NCI-H1930 (cell line): Measurements from ENCODE around the gene ANKRD7.

ENCODE experiments used
- DNase-seq, 2 experiments: peaks; one replicate each; lab custom pipeline; 2025; lab: John Stamatoyannopoulos, UW

ANKRD7 gene

DNA sequence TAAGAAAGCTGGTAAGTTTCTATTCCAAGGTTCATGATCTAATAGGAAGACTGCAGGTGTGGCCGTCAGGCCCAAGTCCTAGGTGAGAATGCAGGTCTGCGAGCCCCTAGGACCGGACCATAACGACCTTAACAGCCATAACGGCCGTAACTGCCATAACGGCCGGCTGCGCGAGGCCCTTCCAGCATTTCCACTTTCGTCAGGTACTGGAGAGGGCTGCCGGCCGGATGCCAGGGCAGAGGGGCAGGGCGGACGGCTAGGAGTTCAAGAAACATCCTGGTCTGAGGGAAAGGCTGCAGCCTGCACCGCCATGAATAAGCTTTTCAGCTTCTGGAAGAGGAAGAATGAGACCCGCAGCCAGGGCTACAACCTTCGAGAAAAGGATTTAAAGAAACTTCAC is at the start of gene ANKRD7:
ANKRD7 (plus strand) TSS at position 184 of the 400 bp plus-strand sequence; CDS start at position 311, 127 bp downstream.
- no peak for DNase-seq

- no peak for DNase-seq
Observed at GRCh38 chr7:118175740-118176139, 48.8 kb upstream of the ANKRD7 start.

DNA sequence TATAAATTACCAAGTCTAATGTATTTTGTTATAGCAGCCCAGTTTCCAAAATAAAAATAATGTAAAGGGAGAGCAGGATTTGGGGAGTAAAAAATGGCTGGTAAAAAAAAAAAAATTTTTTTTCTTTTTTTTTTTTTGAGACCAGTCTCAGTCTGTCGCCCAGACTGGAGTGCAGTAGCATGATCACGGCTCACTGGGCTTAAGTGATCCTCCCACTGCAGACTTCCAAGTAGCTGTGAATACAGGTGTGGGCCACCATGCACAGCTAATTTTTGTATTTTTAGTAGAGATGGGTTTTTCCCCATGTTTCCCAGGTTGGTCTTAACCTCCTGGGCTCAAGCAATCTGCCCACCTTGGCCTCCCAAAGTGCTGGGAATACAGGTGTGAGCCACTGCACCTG is 45.3 kb upstream of the ANKRD7 start:
- no peak for DNase-seq

DNA sequence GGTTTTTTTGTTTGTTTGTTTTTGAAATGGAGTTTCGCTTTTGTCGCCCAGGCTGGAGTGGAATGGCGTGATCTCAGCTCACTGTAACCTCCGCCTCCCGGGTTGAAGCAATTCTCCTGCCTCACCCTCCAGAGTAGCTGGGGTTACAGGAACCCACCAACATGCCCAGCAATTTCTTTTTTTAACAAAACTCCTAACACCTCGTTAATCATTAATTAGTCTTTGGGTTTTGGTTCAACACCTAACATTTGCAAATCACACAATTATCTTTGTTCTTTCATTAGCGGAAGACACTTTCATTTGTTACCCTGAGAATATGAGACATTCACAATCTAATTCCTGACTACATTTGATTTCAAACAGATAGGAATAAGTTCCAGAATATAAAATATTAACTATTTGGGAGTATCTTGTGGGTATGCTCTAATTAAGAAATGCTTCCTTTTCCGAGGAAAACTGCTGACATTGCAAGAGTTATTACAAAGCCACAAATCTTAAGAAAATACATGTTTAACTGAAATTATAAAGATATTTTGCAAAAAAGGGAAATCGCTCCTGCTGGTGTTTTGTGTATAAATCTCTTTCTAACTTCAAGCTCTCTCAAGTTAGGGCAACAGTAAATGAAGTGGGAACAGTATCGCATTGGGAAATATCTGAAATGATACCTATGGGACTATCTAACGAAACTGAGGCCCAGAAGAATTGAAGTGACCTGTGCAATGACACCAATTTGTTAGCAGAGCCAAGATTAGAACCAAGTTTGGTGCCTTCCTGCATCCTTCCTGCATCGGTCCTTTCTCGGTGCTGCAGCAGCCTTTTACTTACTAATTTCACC is 41.7 kb upstream of the ANKRD7 start:
- DNase-seq, result no peak

DNA sequence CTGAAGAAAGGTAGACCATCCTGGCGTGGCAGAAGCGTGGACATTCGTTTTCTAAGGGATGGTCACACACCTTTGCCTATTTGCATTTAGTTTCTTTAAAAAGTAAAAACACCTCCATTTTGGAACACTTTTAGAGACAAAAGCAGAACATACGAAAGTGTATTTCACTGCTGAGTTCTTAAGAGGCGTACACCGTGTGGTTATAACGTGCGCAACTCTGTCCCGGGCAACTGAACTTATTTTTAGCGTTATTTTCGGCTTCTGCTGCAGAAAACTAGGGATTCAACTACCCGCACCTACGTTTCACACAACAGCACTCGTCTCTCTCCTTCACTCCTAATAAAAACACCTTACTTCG is 41.1 kb upstream of the ANKRD7 start:
- DNase-seq, result no peak

DNA sequence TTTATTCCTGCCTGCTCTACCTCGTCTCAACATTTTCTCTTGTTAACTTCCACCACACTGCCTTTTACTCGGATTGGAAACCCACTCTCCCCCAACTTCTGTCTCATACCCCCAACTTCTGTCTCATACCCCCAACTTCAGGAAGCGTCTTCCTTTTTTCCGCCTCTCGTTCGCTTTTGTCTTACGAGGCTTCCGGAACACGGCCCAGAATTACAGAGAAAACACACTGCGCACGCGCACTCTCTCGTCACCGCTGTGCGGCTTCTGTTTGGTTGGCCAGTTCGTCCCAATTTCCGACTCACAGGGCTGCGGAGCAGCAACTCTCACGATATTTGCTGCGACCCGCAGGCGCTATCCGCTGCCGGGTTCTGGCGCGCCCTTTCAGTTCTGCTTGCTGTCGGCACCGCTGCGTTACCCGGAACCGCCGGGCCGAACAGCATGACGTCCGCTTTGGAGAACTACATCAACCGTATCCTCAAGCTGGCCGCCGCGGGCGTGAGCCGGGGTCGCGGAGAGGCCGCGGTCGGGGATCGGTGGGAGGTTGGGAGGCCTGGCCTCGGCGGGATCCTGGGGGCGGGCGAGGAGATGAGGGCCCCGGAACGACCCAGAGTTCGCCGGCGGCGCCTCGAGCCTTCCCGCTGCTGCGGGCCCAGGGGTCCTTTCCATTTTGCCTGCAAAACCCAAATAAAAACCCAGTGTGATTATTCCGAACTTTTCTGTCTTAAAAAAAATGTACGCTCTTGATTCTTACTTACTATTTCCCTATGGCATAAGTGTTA is 40.5 kb upstream of the ANKRD7 start, which contains the start of gene LSM8:
LSM8 (plus strand) TSS at position 379 of the 779 bp plus-strand sequence; CDS start at position 439, 60 bp downstream.
- peak; percentile 95 to 98 for DNase-seq

GRCh38 chr7:118184565-118184940 is 40.0 kb upstream of the ANKRD7 start:
- DNase-seq, result no peak

DNA sequence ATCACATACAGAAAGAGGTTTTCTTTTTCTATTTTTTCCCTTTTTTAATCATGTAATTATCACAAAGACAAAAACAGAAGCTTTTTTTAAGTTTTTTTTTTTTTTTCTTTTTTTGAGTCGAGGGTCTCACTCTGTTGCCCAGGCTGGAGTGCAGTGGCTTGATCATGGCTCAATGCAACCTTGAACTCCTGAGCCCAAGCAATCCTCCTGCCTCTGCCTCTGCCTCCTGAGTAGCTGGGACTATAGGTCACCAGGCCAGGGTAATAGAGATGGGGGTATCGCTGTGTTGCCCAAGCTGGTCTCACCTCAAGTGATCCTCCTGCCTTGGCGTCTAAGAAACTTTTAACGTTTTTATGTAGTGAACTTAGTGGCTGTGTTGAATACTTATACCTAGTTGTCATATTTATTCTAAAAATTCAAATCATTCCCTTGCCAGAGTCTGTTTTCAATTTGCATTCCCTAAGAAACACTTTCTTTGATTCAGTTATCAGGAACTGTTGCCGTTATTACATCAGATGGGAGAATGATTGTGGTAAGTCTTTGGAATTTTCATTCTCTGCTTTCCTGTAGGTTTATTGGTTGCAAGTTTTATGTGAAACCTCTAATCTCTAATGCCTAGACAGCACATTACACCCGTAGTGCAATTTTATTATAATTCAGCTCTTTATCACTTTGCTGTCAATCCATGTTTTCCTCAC is 39.2 kb upstream of the ANKRD7 start:
- DNase-seq, result no peak

DNA sequence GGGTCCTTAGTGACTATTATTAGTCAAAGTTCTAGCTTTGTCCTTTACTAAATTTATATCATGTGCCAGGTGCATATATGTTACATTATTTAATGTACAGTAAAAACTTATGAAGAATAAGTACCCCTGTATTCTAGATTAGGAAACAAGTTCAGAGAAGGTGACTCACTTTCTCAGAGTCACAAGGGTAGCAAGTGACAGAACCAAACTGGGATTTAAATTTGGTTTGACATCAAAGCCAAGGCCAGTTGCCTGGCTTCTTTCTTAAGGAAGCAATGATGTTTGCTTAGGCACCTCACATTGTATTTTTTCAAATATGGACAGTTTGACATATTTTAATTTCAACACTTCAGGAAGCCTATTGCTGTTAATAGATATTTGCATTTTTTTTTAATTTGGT is 38.0 kb upstream of the ANKRD7 start:
- DNase-seq, result no peak

- DNase-seq, result no peak
Observed at GRCh38 chr7:118194571-118194970, 29.9 kb upstream of the ANKRD7 start.

- peak; percentile 4 to 22 for DNase-seq
Observed at GRCh38 chr7:118195837-118196474, 28.5 kb upstream of the ANKRD7 start.

- no peak for DNase-seq
Observed at GRCh38 chr7:118202061-118202460, 22.4 kb upstream of the ANKRD7 start.

GRCh38 chr7:118214051-118214832 is 10.3 kb upstream of the ANKRD7 start:
- peak; percentile 91 to 93 for DNase-seq

DNA sequence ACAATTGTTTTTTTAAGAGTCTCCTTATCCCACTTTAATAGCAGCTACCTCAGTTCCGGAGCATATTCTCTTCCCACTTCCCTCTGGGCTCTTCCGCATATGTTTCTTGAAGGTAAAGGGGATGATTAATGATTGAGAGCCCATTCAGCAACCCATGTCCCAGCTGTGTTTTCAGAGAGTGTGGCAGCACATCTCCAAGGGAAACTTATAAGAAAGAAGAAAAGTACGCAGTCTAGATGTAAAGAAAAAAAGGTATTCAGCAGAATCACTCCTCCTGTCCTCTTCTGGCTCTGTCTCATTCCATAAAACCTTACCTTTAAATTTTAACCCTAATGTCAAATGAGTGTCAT is 9.7 kb upstream of the ANKRD7 start:
- no peak for DNase-seq

DNA sequence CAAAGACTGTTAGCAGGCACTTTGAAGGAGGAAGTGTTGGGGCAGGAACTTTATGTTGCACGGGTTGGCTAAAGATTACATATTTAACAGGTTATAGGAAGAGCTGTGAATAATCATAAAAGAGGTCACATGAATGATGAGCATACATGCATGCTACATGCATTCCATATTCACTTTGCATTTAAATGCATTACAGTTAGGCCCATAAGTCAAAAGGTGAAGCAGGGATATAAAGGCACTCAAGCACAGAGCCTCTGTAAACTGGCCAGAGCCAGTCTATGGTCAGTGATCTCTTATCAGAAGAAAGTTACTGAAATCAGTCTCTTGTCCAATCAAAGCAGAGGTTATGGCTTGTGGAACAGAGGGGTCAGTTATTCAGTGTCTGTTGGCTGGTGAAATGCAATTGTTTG is 7.3 kb upstream of the ANKRD7 start:
- DNase-seq, result no peak

DNA sequence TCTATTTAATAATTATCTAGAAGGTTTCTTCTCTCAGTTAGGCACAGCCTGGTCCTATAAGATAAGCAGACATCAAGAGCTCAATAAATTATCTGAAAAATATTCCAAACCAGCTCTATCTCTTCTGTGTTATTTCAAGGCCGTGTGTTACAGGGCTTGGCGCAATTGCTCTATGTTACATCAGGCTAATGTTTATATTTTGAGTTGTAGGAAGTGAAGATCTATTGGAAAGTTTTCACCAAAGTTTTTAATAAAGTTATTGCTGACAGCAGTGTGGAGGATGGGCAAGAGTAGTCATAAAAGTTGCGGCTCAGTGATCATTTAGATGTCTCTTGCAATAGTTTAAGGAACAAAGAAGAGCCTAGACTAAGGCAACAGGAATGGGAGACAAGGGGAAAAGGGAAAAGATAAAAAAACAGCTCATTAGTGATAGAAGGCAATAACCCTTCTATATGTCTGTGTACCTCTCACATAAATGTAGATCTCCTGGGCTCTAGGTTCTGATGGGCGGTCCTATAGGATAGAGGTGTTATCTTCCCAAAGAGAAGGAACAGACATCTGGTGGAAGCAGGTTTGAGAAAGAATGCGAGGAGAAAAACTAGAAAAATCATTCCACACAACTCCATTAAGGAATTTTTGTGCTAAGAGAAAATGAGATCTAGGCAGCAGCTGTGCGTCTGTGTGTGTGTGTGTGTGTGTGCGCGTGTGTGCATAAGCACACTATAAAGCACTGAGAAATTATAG is 5.9 kb upstream of the ANKRD7 start:
- DNase-seq, result no peak

- DNase-seq, result no peak
Observed at GRCh38 chr7:118219157-118219512, 5.4 kb upstream of the ANKRD7 start.

GRCh38 chr7:118220583-118220982 is 3.9 kb upstream of the ANKRD7 start:
- no peak for DNase-seq

DNA sequence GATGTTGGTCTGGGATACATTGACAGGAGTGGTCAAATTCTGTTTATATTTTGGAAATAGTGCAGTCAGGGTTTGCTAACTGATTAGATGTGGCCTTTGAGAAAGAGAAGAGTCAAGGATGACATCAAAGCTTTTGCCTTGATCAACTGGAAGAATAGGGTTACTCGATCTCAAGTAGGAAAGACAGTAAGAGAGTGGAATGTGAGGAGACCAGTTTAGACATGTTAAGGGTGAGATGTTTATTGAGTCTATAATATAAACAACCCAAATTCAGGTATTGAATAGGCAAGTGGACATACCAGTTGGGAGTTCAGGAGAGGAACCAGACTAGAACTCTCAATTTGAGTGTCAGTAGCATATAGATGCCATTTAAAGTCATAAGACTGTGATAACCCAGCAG is 1.9 kb upstream of the ANKRD7 start:
- DNase-seq, result no peak

GRCh38 chr7:118232837-118233236 is 8.3 kb downstream of the ANKRD7 start:
- no peak for DNase-seq

DNA sequence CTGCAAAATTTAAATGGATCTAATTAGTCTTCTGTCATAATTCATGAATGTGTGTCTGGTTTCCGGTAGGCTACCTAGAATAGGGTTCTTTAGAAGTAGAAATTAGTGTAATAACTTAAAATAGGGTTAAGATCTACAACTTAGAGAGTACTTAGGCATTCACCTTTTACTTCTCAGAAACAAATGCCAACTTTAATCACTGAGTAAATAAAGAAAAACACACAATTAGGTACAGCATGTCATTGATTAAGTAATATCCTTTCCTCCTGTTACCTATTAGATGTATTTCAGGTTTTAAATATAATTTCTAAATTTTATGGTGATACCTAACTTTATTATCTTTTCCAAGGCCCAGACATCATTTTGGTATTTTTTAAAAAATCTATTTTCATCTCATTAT is 9.3 kb downstream of the ANKRD7 start:
- DNase-seq, result no peak
